Osteocyte (in vitro differentiated cells): ENCODE data around the gene SLAMF6. TPM values are rescaled to one million over a fixed set of nuclear protein-coding genes. Genes with fewer than 3 reads are reported as not detected.

Experiments used
- DNase-seq: peaks from one replicate; pipeline ENCODE4 v3.0.0; 2021; ENCODE audit warnings: mixed read lengths; ENCODE audit not compliant: unreplicated experiment; ENCODE audit errors: extremely low spot score
- H3K27ac Mint-ChIP-seq: one replicate; pipeline ENCODE4 v1.8.0; 2021; ENCODE audit warnings: mild to moderate bottlenecking, mixed read lengths; ENCODE audit not compliant: unreplicated experiment
- H3K27me3 Mint-ChIP-seq: one replicate; pipeline ENCODE4 v1.8.0; 2021; ENCODE audit warnings: mixed read lengths; ENCODE audit not compliant: unreplicated experiment
- H3K36me3 Mint-ChIP-seq: one replicate; pipeline ENCODE4 v1.8.0; 2021; ENCODE audit warnings: mixed read lengths; ENCODE audit not compliant: unreplicated experiment
- H3K4me1 Mint-ChIP-seq: one replicate; pipeline ENCODE4 v1.8.0; 2021; ENCODE audit warnings: mixed read lengths; ENCODE audit not compliant: unreplicated experiment
- H3K4me3 Mint-ChIP-seq: one replicate; pipeline ENCODE4 v1.8.0; 2021; ENCODE audit warnings: mild to moderate bottlenecking, moderate library complexity, mixed read lengths; ENCODE audit not compliant: unreplicated experiment
- H3K9me3 Mint-ChIP-seq: one replicate; pipeline ENCODE4 v1.8.0; 2021; ENCODE audit warnings: mixed read lengths; ENCODE audit not compliant: unreplicated experiment
- CTCF ChIP-seq: fragments of 200-600 bp; sonication (generic); IDR thresholded peaks from 2 replicates; pipeline ENCODE4 v1.5.0; 2021; ENCODE audit warnings: antibody characterized with exemption, mild to moderate bottlenecking, moderate library complexity
- total RNA-seq: library from RNA; stranded (reverse); gene quantifications from 2 replicates; pipeline ENCODE4 v1.2.1, GENCODE V29; 2021

Gene SLAMF6
- total RNA-seq, 1 donor from 2014 or later, result not detected

- DNase-seq, result no peak
- no peak overlapping the region for H3K27ac Mint-ChIP-seq
- no peak overlapping the region for H3K4me3 Mint-ChIP-seq
- no peak for TF ChIP-seq CTCF
- no peaks in the 10 kb centered on the region for H3K36me3 Mint-ChIP-seq
- peaks cover 3% of the 10 kb centered on the region for H3K9me3 Mint-ChIP-seq
- no peaks in the 10 kb centered on the region for H3K4me1 Mint-ChIP-seq
- peaks cover 11% of the 10 kb centered on the region for H3K27me3 Mint-ChIP-seq
Observed at GRCh38 chr1:160558660-160559380, 35.8 kb upstream of the SLAMF6 start.

GRCh38 chr1:160553778-160554177 lies 30.7 kb upstream of the SLAMF6 start:
- DNase-seq, result no peak
- H3K27ac Mint-ChIP-seq, result no peak overlapping the region
- no peaks in the 10 kb centered on the region for H3K4me1 Mint-ChIP-seq
- TF ChIP-seq CTCF, result no peak
- H3K27me3 Mint-ChIP-seq, result peaks cover 6% of the 10 kb centered on the region
- no peak overlapping the region for H3K4me3 Mint-ChIP-seq
- H3K36me3 Mint-ChIP-seq, result no peaks in the 10 kb centered on the region
- no peaks in the 10 kb centered on the region for H3K9me3 Mint-ChIP-seq

GRCh38 chr1:160552425-160552824 lies 29.4 kb upstream of the SLAMF6 start:
- Mint-ChIP-seq H3K27ac (no peak overlapping the region), H3K36me3 (no peaks in the 10 kb centered on the region), H3K9me3 (no peaks in the 10 kb centered on the region), H3K4me3 (no peak overlapping the region), H3K27me3 (peaks cover 4% of the 10 kb centered on the region), H3K4me1 (no peaks in the 10 kb centered on the region)
- DNase-seq, result no peak
- TF ChIP-seq CTCF, result no peak

DNA sequence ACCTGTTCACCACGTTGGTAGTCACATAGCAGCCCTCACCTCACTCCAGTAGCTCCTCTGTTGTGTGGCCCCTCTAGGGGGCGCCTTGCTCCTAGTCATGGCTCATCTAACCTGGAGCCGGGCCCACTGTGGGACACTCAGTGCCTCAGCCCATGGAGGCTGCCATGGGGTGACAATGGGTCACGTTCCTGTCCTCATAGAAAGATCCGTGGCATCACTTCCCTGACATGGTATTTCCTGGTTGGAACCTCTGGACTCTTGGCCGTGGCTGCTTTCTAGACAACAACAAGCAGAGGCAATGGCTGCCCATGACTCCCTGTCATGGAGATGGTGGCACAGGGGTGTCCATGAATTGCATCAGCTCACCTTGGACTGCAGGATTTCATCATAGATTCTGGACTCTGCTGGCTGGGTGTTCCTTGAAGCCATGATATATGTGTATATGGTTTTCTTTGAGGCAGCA lies 27.5 kb upstream of the SLAMF6 start:
- H3K27ac Mint-ChIP-seq, result no peak overlapping the region
- DNase-seq, result no peak
- TF ChIP-seq CTCF, result no peak
- H3K36me3 Mint-ChIP-seq, result no peaks in the 10 kb centered on the region
- H3K4me3 Mint-ChIP-seq, result no peak overlapping the region
- H3K4me1 Mint-ChIP-seq, result no peaks in the 10 kb centered on the region
- no peaks in the 10 kb centered on the region for H3K9me3 Mint-ChIP-seq
- H3K27me3 Mint-ChIP-seq, result no peaks in the 10 kb centered on the region

DNA sequence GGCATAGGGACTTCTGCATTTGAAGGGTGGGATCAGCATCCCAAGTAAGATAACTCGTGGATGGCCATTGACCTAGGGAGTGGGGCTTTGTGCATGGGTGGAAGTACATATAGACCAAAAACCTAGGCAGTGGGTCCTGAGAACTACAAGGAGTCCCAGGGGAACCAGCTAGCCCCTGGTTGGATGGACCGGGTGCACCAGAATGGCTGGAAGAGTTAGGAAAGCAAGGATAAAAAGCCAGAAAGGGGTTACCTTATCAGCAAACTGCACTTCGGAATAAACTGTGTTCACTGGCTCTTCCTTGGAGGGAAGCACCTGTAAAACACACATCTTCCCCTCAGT lies 26.6 kb upstream of the SLAMF6 start:
- no peak overlapping the region for H3K4me3 Mint-ChIP-seq
- no peaks in the 10 kb centered on the region for H3K9me3 Mint-ChIP-seq
- no peak overlapping the region for H3K27ac Mint-ChIP-seq
- no peak for TF ChIP-seq CTCF
- H3K27me3 Mint-ChIP-seq, result no peaks in the 10 kb centered on the region
- no peak for DNase-seq
- no peaks in the 10 kb centered on the region for H3K4me1 Mint-ChIP-seq
- no peaks in the 10 kb centered on the region for H3K36me3 Mint-ChIP-seq
